ENCODE measurements around the gene UNC13B. TPM values are rescaled to one million over a fixed set of nuclear protein-coding genes. Genes with fewer than 3 reads are reported as not detected.
"Not testable (repeated sequence)": the region's sequence is repeated elsewhere in the genome, so short reads cannot be mapped to it uniquely, and the experiment has no call there.

Gene UNC13B
- total RNA-seq, 3 donors from 2014 or later, result 1.6 to 2.8 (median 2.0) TPM

DNA sequence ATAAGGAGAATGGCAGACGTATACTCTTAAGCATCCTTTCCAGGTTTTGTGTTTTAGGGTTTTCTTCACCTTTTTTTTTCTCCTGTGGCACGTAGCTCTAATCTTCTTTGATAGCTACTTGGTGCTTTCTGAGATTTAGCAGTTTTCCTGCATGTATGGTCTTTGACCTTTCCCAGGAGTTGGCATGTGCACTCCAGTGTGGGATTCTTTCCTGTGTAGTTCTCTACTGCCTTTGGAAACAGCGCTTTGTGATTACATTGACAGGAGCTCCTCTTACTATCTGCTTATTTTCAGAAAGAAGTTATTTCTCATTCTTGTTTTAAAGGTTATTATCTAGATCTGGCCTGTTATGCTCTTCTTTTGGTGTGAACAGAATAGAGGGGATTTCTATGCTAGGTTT, 65.5 kb downstream of the UNC13B start:
- no peak overlapping the region for H3K4me3 Mint-ChIP-seq
- H3K4me1 Mint-ChIP-seq (ENCODE audit: low read depth), result no peaks in the 10 kb centered on the region
- peaks cover 16% of the 10 kb centered on the region for H3K9me3 Mint-ChIP-seq
- H3K36me3 Mint-ChIP-seq (ENCODE audit: insufficient read depth), result peaks cover 3% of the 10 kb centered on the region
- no peak for ATAC-seq
- no peak for DNase-seq
- H3K27me3 Mint-ChIP-seq (ENCODE audit: low read depth), result peaks cover 8% of the 10 kb centered on the region

GRCh38 chr9:35229066-35229778, 67.4 kb downstream of the UNC13B start:
- H3K27me3 Mint-ChIP-seq (ENCODE audit: low read depth), result peaks cover 7% of the 10 kb centered on the region
- peaks cover 1% of the 10 kb centered on the region for H3K9me3 Mint-ChIP-seq
- H3K36me3 Mint-ChIP-seq (ENCODE audit: insufficient read depth), result no peaks in the 10 kb centered on the region
- ATAC-seq (no peak), DNase-seq (no peak)
- no peaks in the 10 kb centered on the region for H3K4me1 Mint-ChIP-seq (ENCODE audit: low read depth)
- H3K4me3 Mint-ChIP-seq, result no peak overlapping the region

DNA sequence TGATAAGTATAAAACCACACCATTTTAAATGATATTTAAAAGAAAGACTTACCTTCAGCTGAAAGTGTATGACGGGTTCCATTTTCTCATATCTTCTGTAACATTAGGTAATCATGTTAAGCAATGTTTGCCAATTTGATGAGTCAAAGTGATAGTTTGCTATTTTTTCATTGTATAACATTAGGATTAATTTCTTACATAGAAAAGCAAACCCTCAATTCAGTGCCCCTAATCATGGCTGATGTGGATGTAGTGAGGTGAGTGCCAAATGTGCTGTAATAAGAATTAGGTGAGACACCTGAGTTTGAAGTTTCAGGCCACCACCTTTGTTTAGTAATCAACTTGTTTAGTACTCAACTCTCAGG, 68.0 kb downstream of the UNC13B start:
- Mint-ChIP-seq H3K9me3 (no peaks in the 10 kb centered on the region), H3K4me1 (ENCODE audit: low read depth) (no peaks in the 10 kb centered on the region), H3K27me3 (ENCODE audit: low read depth) (peaks cover 7% of the 10 kb centered on the region), H3K36me3 (ENCODE audit: insufficient read depth) (no peaks in the 10 kb centered on the region), H3K4me3 (no peak overlapping the region)
- DNase-seq (no peak), ATAC-seq (no peak)

DNA sequence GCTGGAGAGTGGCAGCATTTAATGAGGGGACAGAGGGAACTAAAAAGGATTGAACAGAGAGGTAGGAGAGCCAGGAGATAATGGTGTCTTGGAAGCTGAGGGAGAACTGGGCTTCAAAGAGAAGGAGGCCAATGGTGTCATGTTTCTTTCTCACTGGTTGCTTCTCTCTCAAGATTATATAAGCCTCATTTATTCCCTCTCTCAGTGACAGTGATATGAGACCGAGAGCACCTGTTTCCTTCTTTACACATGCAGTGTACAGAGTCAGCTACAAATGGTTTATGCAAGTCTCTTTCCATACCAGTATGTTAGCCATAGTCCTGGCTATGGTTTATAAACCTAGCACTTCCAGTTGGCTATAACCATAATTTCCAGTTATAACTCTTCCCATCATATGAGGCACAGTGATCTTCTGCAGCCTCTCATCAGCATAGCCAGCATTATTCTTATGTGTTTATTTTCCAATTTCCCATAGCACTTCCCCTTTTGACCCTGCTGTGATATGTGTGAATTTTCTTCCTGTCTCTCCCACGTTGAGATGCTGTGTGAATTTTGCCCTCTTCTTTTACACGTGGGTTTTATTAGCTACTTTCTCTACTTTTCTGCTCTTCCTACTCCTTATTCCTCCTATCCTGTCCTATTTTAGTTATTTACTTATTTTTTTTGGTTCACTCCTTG, 71.2 kb downstream of the UNC13B start:
- peaks cover 4% of the 10 kb centered on the region for H3K27me3 Mint-ChIP-seq (ENCODE audit: low read depth)
- no peak for ATAC-seq
- DNase-seq, result no peak
- no peak overlapping the region for H3K4me3 Mint-ChIP-seq
- no peaks in the 10 kb centered on the region for H3K36me3 Mint-ChIP-seq (ENCODE audit: insufficient read depth)
- no peaks in the 10 kb centered on the region for H3K9me3 Mint-ChIP-seq
- no peaks in the 10 kb centered on the region for H3K4me1 Mint-ChIP-seq (ENCODE audit: low read depth)

- H3K36me3 Mint-ChIP-seq (ENCODE audit: insufficient read depth), result peaks cover 3% of the 10 kb centered on the region
- H3K9me3 Mint-ChIP-seq, result peaks cover 4% of the 10 kb centered on the region
- H3K4me3 Mint-ChIP-seq, result no peak overlapping the region
- no peak for DNase-seq
- H3K27me3 Mint-ChIP-seq (ENCODE audit: low read depth), result peaks cover 7% of the 10 kb centered on the region
- ATAC-seq, result no peak
- no peaks in the 10 kb centered on the region for H3K4me1 Mint-ChIP-seq (ENCODE audit: low read depth)
Observed at GRCh38 chr9:35236692-35237091, 74.9 kb downstream of the UNC13B start.

DNA sequence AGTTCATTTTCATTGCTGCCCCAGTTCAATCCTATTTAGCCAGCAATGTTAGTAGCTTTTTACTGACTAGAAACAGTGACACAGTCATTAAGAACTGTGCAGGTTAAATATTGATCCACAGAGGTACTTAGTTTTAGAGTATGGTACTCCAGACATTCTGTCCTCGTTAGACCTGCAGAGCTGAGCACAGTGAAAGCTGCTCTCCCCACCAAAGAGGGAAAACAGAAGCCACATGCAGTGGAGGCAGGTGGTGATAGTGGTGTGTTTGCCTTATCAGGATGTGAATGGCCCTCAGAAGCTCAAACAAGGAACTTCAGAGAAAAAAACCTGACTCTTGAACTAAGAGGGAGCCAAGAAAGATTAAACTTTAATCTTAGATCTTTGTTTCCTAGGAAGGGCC, 75.5 kb downstream of the UNC13B start:
- H3K4me1 Mint-ChIP-seq (ENCODE audit: low read depth), result no peaks in the 10 kb centered on the region
- H3K9me3 Mint-ChIP-seq, result peaks cover 4% of the 10 kb centered on the region
- peaks cover 3% of the 10 kb centered on the region for H3K36me3 Mint-ChIP-seq (ENCODE audit: insufficient read depth)
- DNase-seq (no peak), ATAC-seq (no peak)
- peaks cover 8% of the 10 kb centered on the region for H3K27me3 Mint-ChIP-seq (ENCODE audit: low read depth)
- H3K4me3 Mint-ChIP-seq, result no peak overlapping the region

GRCh38 chr9:35245945-35246344, 84.1 kb downstream of the UNC13B start:
- not testable (repeated sequence) for H3K36me3 Mint-ChIP-seq (ENCODE audit: insufficient read depth); DNase-seq; ATAC-seq; H3K4me1 Mint-ChIP-seq (ENCODE audit: low read depth); H3K4me3 Mint-ChIP-seq; H3K9me3 Mint-ChIP-seq
- peaks cover 21% of the 10 kb centered on the region for H3K27me3 Mint-ChIP-seq (ENCODE audit: low read depth)

GRCh38 chr9:35253075-35253474, 91.3 kb downstream of the UNC13B start:
- Mint-ChIP-seq H3K36me3 (ENCODE audit: insufficient read depth) (no peaks in the 10 kb centered on the region), H3K27me3 (ENCODE audit: low read depth) (peaks cover 14% of the 10 kb centered on the region), H3K4me3 (no peak overlapping the region), H3K4me1 (ENCODE audit: low read depth) (no peaks in the 10 kb centered on the region), H3K9me3 (no peaks in the 10 kb centered on the region)
- DNase-seq, result no peak
- ATAC-seq, result no peak

GRCh38 chr9:35254237-35254636, 92.4 kb downstream of the UNC13B start:
- DNase-seq (no peak), ATAC-seq (no peak)
- no peaks in the 10 kb centered on the region for H3K36me3 Mint-ChIP-seq (ENCODE audit: insufficient read depth)
- peaks cover 12% of the 10 kb centered on the region for H3K27me3 Mint-ChIP-seq (ENCODE audit: low read depth)
- no peaks in the 10 kb centered on the region for H3K9me3 Mint-ChIP-seq
- H3K4me1 Mint-ChIP-seq (ENCODE audit: low read depth), result no peaks in the 10 kb centered on the region
- H3K4me3 Mint-ChIP-seq, result no peak overlapping the region

DNA sequence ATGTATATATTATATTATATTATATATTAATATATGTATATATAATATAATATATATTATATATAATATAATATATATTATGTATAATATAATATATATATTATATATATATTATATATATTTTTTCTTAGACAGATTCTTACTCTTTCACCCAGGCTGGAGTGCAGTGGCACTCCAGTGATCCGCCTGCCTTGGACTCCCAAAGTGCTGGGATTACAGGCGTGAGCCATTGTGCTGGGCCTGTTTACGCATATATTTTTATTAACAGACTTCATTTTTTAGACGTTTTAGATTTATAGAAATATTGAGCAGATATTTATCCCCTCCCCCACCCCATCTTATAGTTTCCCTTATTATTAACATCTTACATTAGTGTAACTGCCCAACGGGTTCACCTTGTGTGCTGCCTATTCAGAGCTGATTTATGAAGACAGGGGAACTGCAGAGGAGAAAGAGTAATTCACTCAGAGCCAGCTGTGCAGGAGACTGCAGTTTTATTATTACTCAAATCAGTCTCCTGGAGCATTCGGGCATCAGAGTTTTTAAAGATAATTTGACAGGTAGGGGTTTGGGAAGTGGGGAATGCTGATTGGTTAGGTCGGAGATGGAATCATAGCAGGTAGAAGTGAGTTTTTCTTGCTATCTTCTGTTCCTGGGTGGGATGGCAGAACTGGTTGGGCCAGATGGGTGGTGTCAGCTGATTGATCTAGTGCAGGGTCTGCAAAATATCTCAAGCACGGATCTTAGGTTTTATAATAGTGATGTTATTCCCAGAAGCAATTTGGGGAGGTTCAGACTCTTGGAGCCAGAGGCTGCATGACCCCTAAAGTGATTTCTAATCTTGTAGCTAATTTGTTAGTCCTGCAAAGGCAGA, 93.4 kb downstream of the UNC13B start:
- peaks cover 6% of the 10 kb centered on the region for H3K27me3 Mint-ChIP-seq (ENCODE audit: low read depth)
- no peak overlapping the region for H3K4me3 Mint-ChIP-seq
- no peak for ATAC-seq
- DNase-seq, result no peak
- H3K9me3 Mint-ChIP-seq, result no peaks in the 10 kb centered on the region
- H3K36me3 Mint-ChIP-seq (ENCODE audit: insufficient read depth), result no peaks in the 10 kb centered on the region
- H3K4me1 Mint-ChIP-seq (ENCODE audit: low read depth), result no peaks in the 10 kb centered on the region

DNA sequence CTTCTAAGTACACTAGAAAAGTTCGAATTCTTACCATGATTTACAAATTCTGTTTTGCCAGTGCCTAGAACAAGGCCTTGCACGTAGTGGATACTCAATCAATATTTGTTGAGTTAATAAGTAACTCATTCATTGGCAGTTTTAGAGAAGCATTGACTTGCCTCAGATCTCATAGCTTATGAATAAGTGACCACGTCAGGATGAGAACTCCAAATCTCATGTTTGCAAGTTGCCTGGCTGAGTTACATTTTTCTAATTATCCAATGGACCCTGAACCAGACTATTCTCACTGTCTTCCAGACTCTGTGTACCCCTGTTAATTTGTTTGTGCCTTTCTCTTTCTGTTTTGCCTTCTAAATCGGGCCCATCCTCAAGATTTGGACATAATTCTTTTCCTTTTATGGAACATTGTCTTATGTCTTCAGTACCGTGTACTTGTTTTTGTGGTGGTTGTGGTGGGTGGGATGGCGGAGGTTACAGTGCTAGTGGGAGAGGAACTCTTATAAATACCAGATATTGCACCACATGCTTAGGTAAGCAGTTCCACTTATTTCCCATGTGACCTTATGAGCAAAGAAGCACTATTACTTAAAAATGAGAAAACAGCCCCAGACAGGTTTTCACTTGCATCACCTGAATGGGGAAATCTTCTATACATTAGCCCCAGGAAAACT, 96.3 kb downstream of the UNC13B start:
- Mint-ChIP-seq H3K36me3 (ENCODE audit: insufficient read depth) (no peaks in the 10 kb centered on the region), H3K4me3 (no peak overlapping the region), H3K27me3 (ENCODE audit: low read depth) (peaks cover 2% of the 10 kb centered on the region), H3K9me3 (no peaks in the 10 kb centered on the region), H3K4me1 (ENCODE audit: low read depth) (no peaks in the 10 kb centered on the region)
- ATAC-seq, result no peak
- no peak for DNase-seq

DNA sequence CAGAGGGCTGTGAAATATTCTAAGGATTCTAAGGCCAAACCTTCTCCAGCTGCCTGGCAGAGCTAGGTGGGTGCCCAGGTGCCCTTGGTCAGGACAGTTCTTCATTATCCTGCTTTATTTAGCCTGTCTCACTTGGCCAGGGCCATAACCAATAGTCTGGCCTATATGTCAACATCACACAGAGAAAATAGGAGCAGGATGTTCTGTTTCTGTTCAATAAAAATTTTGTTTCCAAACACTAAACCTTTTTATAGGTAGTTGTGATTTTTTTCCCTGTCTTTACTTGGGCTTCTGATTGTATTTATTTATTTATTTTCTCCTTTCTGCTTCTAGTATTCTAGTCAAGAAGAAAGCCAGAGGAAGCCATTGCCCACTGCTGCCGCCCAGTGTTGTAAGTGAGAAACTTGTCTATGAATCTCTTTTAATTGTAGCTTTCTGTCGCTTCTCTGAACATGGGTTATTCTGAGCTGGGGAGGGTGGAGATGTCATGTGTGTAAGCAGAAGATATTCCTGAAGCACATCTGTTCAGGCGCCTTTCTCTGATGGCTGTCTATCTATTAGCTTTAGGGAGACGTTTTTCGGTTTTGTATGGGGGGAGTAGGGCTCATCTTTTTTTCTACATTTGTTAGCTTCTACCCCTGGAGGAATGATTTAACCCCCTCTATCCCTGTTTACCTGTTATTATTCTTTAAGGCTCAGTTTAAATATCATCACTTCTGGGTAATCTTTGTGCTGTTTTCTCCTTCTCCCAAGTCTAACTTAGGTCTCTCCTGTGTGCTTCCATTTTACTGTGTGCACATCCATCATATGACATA, 97.1 kb downstream of the UNC13B start:
- Mint-ChIP-seq H3K4me3 (no peak overlapping the region), H3K9me3 (no peaks in the 10 kb centered on the region), H3K4me1 (ENCODE audit: low read depth) (no peaks in the 10 kb centered on the region), H3K27me3 (ENCODE audit: low read depth) (peaks cover 2% of the 10 kb centered on the region), H3K36me3 (ENCODE audit: insufficient read depth) (no peaks in the 10 kb centered on the region)
- ATAC-seq, result peak in 1 of 2 donors; percentile 41
- peak; percentile 31 for DNase-seq

DNA sequence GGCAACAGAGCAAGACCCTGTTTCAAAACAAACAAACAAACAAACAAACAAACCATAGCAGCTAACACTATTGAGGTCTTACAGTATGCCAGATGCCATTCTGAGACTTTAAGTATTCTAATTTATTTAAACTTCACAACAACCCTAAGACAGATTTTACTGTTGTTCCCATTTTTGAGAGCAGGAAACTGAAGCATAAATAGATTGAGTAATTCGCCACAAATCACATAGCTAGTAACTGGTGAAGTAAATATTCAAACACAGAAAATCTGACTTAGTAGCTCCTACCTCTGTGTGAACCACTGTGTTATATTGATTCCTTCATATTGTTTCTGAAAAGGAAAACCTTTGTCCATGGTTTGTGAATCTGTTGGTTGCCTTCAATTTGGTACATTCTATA, 98.4 kb downstream of the UNC13B start:
- no peak for ATAC-seq
- no peak for DNase-seq
- H3K36me3 Mint-ChIP-seq (ENCODE audit: insufficient read depth), result no peaks in the 10 kb centered on the region
- no peaks in the 10 kb centered on the region for H3K4me1 Mint-ChIP-seq (ENCODE audit: low read depth)
- H3K4me3 Mint-ChIP-seq, result no peak overlapping the region
- no peaks in the 10 kb centered on the region for H3K9me3 Mint-ChIP-seq
- H3K27me3 Mint-ChIP-seq (ENCODE audit: low read depth), result peaks cover 6% of the 10 kb centered on the region

All from activated T-cell treated with anti-CD3 and anti-CD28 coated beads, Interleukin-2, amount 50 U/mL, for 4 hours (primary cell).